Fibroblast of the aortic adventitia (primary cell): Measurements from ENCODE around the gene CNGB1. TPM values are rescaled to one million over a fixed set of nuclear protein-coding genes. Genes with fewer than 3 reads are reported as not detected.
A peak's percentile ranks its signal among the peaks of the same experiment; 100 is the strongest.

Experiments
- DNase-seq: peaks from one replicate; pipeline ENCODE4 v3.0.0-alpha.2; 2010; ENCODE audit warnings: low read depth
- H3K4me3 ChIP-seq: 2 replicates; pipeline ENCODE4 v1.5.1; 2011; ENCODE audit warnings: low read depth, mild to moderate bottlenecking, control low read depth, low read length, moderate library complexity
- CTCF ChIP-seq: IDR thresholded peaks from 2 replicates; pipeline ENCODE4 v1.5.1; 2011; ENCODE audit warnings: mild to moderate bottlenecking, low read length, control low read depth, inconsistent platforms; ENCODE audit not compliant: insufficient read depth
- total RNA-seq: library from RNA; depleted of rRNA; stranded (reverse); fragments of >200 nt; gene quantifications from 2 replicates; pipeline ENCODE4 v1.2.3, GENCODE V29; 2012; ENCODE audit warnings: low replicate concordance

The CNGB1 gene
- total RNA-seq, 1 donor = not detected

- no peak overlapping the region for H3K4me3 ChIP-seq
- no peak for TF ChIP-seq CTCF
- DNase-seq = no peak
Measured at GRCh38 chr16:57997176-57997527, 26.2 kb upstream of the CNGB1 start.

- no peak for DNase-seq
- H3K4me3 ChIP-seq = no peak overlapping the region
- no peak for TF ChIP-seq CTCF
Measured at GRCh38 chr16:57996406-57997175, 25.7 kb upstream of the CNGB1 start.

- no peak for TF ChIP-seq CTCF
- DNase-seq = no peak
- H3K4me3 ChIP-seq = no peak overlapping the region
Measured at GRCh38 chr16:57995721-57996405, 24.9 kb upstream of the CNGB1 start.

GRCh38 chr16:57994778-57995177 is 23.9 kb upstream of the CNGB1 start:
- no peak overlapping the region for H3K4me3 ChIP-seq
- DNase-seq = peak; percentile 11
- peak; percentile 43 for TF ChIP-seq CTCF

- no peak for DNase-seq
Measured at GRCh38 chr16:57994361-57994760, 23.4 kb upstream of the CNGB1 start.

GRCh38 chr16:57993897-57994296 is 23.0 kb upstream of the CNGB1 start:
- no peak for DNase-seq
- H3K4me3 ChIP-seq = no peak overlapping the region
- TF ChIP-seq CTCF = no peak

More at GRCh38 chr16:57994361-57994760, 23.4 kb upstream of the CNGB1 start:
- no peak overlapping the region for H3K4me3 ChIP-seq
- TF ChIP-seq CTCF = no peak

- no peak for DNase-seq
- H3K4me3 ChIP-seq = no peak overlapping the region
- no peak for TF ChIP-seq CTCF
Measured at GRCh38 chr16:57993438-57993837, 22.5 kb upstream of the CNGB1 start.
